SIG-M5 treated with dmso at 0.1 percent for 504 hours (cell line): ENCODE results near the gene RAD51B.
A peak's percentile ranks its signal among the peaks of the same experiment; 100 is the strongest.

ENCODE experiments used
- DNase-seq: peaks from one replicate; lab custom pipeline; 2025; ENCODE audit not compliant: unreplicated experiment; lab: John Stamatoyannopoulos, UW

Gene RAD51B

GRCh38 chr14:68576496-68577244, 757.1 kb downstream of the RAD51B start:
- DNase-seq: peak; percentile 52

GRCh38 chr14:68577802-68578541, 758.4 kb downstream of the RAD51B start:
- peak; percentile 87 for DNase-seq

DNA sequence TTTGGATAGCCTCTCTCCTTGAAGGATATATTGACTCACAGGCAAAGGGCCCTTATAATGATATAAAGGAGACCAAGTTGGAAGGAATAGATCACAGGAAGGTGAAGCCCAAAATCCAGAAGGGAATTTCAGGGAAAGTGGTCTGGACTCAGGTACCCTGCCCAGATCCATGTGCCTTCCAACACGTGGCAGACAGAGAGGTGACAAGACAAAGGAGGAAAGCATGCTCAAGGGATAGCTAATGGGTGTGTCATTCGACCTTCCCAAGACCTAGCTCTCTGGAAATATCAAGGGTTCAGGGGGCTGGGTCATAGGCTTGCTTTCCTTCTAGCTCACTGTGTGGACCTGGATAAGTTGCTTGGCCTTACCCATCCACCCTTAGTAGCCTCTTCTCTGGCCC, 759.0 kb downstream of the RAD51B start:
- no peak for DNase-seq

DNA sequence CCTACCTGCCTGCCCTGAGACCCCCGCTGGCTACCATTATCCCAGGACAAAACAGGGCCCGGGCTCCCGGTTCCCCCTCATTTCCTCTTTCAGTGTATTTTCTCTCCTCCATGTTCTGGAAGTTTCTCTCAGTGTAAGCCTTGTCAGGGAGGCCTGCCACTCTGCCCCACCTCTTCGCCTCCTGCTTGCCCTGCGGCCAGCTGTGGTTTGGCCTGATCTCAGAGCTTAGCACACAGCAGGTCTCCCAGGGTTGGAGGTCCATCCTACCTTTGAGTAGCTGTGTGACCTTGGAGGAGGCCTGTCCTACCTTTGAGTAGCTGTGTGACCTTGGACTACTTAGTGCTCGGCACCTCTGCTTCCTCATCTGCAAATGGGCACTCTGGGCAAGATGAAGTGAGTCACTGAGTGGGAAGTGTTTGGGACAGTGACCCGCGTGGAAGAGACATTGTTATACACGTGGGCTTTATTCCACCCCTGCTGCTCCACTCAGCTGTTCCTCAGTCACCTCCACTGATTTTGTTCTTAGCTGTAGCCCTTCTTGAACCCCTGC, 760.6 kb downstream of the RAD51B start:
- DNase-seq: no peak

DNA sequence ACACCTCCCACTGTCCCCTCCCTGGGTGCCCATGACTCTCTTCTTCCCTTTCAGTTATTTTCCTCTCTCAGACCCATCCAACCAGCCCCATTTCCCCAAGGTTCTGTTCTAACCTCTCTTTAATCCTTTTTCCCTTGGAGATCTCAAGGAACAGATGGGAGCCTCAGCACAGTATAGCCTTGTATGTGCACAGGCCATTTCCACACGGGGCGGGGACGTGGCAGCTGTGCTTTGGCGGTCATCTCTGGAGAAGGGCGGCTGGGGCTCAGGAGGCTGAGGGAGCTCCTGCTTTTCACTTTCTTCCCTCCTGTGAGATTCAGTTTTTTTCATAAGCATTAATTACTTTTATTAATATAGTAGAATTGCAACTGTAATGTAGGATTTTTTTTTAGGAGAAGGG, 761.1 kb downstream of the RAD51B start:
- no peak for DNase-seq

- no peak for DNase-seq
Measured at GRCh38 chr14:68583548-68584280, 764.1 kb downstream of the RAD51B start.

DNA sequence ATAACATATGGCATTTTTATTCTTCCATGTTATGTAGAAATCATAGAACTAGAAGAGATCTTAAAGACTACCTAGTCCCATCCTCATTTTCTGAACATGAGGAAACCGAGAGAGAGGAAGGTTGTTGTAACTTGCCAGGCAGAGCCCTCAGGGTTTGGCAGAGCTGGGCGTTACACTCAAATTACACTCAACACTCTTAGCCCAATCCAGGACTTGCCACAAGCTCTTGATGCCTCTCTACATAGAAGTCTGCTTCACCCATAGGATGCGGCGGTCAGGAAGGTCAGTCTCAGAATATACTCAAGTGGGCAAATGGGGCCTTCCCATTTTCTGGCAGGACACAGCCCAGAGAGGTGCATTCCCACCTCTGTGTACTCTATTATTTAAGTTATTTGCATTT, 765.2 kb downstream of the RAD51B start:
- DNase-seq: no peak

DNA sequence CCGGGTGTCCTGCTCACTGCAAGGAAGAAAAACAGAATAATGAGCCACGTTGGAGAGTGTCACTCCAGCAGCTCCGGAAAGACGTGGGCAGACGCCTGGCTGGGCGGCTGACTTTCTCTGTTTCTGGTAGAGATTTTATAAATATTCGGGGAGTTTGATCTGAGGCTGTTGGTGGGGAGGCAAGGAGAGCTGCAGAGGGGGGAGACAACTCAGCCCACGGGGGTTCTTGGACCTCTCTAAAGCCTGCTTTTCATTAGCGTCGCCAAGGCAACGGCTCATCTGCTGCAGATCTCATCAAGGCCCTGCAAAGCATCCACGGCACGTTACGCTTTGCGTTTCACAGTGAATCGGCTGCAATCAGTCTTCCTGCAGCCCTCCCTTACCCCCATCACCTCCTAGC, 766.1 kb downstream of the RAD51B start:
- no peak for DNase-seq

DNA sequence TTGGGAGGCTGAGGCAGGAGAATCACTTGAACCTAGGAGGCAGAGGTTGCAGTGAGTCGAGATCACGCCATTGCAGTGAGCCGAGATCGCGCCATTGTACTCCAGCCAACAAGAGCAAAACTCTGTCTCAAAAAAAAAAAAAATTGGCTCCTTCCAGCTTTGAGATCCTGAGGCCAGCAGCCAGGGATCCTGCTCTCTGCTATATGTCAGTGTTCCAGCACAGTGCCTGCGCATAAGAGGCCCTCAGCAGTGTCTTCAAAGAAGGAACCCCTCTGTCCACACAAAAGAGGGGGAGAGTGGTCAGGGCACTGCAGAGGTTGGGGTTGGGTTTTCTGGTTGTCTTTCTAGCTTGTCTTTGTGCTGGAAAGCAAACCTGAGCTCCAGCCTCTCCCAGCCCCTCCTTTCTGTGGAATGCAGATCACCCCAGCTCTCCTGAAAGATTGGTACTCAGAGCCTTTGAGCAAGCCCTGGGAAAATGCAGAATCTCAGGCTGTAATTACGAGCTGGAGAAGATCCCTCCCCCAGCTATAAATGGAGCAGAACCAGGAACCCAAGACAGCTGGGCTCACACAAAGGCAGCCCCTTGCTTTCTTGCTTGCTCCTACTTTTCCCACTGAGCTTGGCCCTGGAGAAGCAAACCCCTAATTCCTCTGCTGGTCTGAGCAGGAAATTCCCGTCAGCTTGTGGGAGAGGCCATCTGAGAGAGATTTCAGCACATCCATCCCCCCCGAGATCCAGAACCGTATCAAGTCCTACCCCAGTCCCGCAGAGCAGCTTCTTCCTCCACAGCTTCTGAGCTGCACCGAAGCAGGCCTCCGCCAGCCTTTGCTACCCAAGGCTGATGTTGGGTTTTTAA, 767.5 kb downstream of the RAD51B start:
- DNase-seq: no peak

GRCh38 chr14:68587931-68588330, 768.4 kb downstream of the RAD51B start:
- no peak for DNase-seq

- DNase-seq: no peak
Measured at GRCh38 chr14:68589447-68590200, 770.0 kb downstream of the RAD51B start.

GRCh38 chr14:68590201-68590522, 770.6 kb downstream of the RAD51B start:
- peak; percentile 11 for DNase-seq

DNA sequence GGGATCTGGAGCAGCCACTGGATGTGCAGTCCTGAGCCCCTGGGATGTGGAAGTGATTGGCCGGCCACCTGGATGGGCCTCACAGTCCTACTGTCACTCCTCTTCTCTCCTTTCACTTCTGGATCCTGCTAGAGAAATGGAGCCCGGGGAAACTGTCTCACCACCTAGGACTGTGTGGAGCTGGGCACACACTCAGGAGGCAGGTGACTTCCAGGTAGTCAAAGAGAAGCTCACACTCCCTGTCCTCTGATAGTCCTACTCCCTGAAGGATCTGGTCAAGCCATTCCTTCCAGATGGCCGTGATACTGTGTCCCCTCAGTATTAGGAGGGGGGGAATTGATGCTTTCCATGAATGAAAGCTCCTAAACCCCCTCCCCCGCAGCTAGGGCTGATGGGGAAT, 772.2 kb downstream of the RAD51B start:
- no peak for DNase-seq

DNA sequence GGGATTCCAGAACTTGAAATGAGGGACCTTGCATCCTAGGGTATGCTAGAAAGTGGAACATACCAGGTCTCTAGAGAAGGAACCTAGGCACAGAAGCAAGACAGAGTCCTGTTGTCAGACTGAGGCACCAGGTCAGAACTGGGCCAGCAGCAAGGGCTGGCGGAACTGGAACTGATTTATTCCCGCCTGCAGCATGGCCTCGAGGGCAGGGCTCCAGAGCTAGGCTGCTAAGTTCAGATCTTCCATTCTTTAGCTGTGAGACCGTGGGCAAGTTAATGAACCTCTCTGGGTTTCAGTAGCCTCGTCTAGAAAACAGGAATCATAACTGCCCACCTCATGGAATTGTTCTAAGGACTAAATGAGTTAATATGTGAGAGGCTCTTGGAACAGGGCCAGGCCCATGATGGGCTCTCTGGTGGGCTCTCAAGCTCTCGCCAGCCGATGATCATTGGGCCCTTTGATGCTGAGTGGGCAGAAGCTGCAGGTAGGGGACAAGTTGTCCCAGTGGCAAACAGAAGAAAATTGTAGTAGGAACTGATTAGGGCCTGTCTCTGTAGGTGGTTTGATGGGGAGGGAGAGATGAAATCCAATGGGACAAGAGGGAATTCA, 773.5 kb downstream of the RAD51B start:
- DNase-seq: no peak

DNA sequence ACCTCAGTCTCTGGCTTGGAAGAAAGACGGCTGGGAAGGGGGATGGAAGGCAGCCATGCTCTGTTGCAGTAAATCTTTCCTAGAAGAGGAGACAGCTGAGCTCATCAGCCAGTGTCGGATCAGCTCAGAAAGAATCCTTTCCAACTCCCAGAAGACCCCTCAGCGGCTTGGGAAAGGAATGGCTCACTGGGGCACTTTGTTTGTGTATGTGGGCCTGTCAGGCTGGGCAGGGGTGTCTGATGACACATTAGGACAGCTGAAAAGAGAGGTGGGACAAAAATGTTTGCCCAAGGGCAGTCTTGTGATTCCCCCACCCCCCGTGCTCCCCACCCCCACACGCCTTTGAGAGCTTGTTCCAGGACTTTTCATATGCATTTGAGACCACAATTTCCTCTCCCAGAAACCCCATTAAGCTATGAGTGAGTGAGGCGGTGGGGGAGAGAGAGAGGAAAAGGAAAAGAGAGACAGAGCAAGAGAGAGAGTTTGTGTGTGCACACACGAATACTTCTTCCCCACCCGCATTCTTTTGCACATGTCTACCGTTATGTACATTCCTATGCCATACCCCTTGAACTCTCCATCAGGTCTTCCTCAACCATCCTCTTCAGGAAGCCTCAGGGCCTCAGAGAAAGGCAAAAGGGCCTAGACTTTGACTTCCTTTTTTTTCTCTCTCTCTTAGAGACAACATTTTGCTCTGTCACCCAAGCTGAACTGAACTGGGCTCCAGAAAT, 774.4 kb downstream of the RAD51B start:
- DNase-seq: peak; percentile 48

DNA sequence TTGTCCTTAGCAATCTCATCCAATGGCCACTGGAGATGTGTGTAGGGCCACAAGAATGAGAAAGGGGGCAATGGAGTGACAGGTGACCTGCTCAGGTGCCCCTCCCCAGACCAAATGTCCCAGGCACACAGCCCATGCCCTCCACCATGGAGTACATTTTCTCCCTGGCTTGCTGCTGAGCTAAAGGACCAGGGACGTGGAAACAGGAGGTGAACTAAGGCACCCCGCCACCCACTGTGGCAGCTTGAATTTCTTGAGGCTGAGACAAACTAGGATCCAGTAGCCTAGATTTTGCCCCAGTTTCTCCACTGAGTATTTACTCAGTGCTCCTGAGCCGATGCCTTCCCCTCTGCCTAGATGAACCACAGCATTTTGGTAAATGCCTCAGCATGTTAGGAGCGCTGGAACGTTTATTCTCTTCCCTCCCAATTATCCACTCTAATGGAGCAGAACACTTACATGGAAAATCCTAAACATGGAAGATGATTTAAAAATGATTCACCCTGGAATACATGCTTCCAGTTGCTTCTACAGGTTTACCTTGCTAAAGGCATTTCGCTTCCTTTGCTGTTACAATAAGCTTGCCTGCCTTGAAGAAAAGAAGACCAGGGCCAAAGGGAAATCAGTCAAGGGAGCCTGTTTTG, 775.3 kb downstream of the RAD51B start:
- DNase-seq: no peak

DNA sequence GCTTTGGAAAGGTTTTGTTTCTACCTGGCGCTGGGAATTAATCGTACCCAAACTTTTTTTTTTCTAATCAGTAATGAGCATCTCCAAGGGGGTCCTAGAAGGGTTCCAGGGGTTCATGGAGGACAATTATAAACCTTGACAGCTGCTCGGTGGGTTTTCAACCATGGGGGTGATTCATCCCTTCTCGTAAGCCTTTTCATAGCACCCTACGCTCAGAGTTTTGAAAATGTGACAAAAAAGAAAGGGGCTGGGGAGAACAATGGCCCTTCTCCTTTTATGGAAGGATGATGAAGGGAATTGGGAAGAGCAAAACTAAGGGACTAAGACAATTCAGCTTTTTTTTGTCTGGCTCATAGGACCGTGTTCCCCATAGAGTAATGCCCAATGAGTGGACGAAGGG, 776.6 kb downstream of the RAD51B start:
- no peak for DNase-seq

DNA sequence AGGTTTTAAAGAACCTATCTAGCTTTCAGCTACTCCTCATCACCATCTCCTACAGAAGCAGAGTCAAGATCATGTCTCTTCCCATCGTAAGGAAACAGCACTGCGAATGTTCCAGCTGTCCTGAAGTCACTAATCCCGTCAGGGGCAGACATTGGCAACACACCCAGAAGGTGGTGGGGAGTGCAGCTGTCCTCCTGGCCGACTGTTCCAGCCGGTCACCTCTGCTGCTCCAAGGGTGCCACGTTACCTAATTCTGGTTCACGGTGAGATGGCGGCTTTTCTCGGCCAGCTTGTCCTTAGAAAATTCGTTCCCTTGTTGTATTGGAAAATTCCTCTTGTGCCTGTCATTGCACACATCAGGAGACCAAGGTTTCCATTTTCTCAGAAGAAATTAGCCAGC, 777.1 kb downstream of the RAD51B start:
- no peak for DNase-seq

DNA sequence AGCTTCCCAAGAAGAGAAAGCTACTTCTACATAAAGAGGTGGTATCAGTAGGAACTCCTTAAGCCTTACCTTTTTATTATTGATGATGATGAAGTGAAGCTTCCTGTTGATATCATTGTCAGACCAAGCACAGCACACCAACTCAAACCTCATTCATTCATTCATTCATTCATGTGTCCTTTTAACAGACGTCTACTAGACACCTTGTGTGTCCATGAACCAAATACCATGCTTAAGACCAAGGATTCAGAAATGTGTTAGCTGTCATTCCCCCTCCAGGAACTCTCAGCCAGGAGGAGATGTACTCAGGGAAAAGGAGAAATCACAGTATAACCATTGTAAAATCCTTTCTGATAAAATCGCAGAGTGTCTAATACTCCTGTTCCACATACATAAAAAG, 778.5 kb downstream of the RAD51B start:
- DNase-seq: no peak
